Ascending aorta (tissue), 2 donors: ENCODE measurements around the gene REG4. TPM values are rescaled to one million over a fixed set of nuclear protein-coding genes. Genes with fewer than 3 reads are reported as not detected.

ENCODE experiments used
- DNase-seq, 2 donors: peaks; one replicate each; pipeline ENCODE4 v3.0.0-alpha.2; 2019; ENCODE audit warnings: low spot score in 2 of 2
- H3K27ac ChIP-seq, 2 donors: fragments of 200-600 bp; sonication (generic); one replicate each; pipeline ENCODE4 v1.5.1; 2016 to 2017; ENCODE audit warnings: mild to moderate bottlenecking in 1 of 2
- H3K27me3 ChIP-seq: fragments of 200-600 bp; sonication (generic); one replicate; pipeline ENCODE4 v1.5.1; 2017
- H3K36me3 ChIP-seq, 2 donors: fragments of 200-600 bp; sonication (generic); one replicate each; pipeline ENCODE4 v1.5.1; 2016
- H3K4me1 ChIP-seq, 2 donors: fragments of 200-600 bp; sonication (generic); one replicate each; pipeline ENCODE4 v1.5.1; 2016 to 2017; ENCODE audit warnings: mild to moderate bottlenecking in 1 of 2
- H3K4me3 ChIP-seq, 2 donors: fragments of 200-600 bp; sonication (generic); one replicate each; pipeline ENCODE4 v1.5.1; 2016 to 2017; ENCODE audit warnings: mild to moderate bottlenecking in 1 of 2
- H3K9me3 ChIP-seq, 2 donors: fragments of 200-600 bp; sonication (generic); one replicate each; pipeline ENCODE4 v1.5.1; 2016
- intact Hi-C: fragments of 100-400 bp; cut with DNase I; formaldehyde crosslinking; loops from one replicate; pipeline ENCODE4 v1.15.1; 2023
- total RNA-seq: library from RNA; depleted of rRNA; stranded (reverse); fragments of >200 nt; gene quantifications from one replicate; pipeline ENCODE4 v1.1.0, GENCODE V29; 2016
- TF ChIP-seq, protein P1 (sequence below), 3 experiments: fragments of 200-600 bp in 2 of 3; fragments of 450-650 bp in 1 of 3; sonication (generic) in 2 of 3; IDR thresholded peaks; one replicate each; pipeline ENCODE4 v1.5.1; 2016 to 2019; ENCODE audit warnings: antibody characterized with exemption in 3 of 3, mild to moderate bottlenecking in 1 of 3, moderate library complexity in 1 of 3

The REG4 gene
- total RNA-seq, 1 donor from 2014 or later, result not detected

DNA sequence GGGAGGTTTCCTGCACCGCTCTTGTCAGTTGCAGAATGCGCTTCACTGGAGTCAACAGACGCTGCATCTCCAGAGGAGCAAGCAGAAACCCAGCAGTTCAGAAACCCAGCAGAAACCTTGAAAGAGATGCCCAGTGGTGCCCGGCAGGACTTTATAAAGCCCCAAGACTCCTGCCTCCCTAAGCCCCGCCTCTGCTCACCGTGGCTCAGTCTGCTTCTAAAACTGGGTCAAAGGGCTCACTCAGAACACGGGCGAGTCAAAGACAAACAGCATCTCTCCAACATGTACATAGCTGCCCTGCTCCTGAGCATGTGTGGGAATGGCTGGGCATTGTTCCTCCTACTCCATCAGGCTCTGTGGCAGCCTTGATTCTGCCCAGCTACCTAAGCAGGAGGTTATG, 42.5 kb downstream of the REG4 start, which contains the start of gene HMGCS2:
TSS of gene HMGCS2 (minus strand) at position 128 of the 400 bp plus-strand sequence. CDS start at position 67, 61 bp downstream.
- Histone ChIP-seq H3K4me3 (no peak within 1 kb of the TSS), H3K9me3 (no peaks in the 10 kb centered on the region), H3K27me3 (no peaks in the 10 kb centered on the region), H3K4me1 (no peaks in the 10 kb centered on the region), H3K36me3 (no peaks in the 10 kb centered on the region), H3K27ac (no peak within 1 kb of the TSS)
- DNase-seq, result no peak
- TF ChIP-seq, protein P1, sequence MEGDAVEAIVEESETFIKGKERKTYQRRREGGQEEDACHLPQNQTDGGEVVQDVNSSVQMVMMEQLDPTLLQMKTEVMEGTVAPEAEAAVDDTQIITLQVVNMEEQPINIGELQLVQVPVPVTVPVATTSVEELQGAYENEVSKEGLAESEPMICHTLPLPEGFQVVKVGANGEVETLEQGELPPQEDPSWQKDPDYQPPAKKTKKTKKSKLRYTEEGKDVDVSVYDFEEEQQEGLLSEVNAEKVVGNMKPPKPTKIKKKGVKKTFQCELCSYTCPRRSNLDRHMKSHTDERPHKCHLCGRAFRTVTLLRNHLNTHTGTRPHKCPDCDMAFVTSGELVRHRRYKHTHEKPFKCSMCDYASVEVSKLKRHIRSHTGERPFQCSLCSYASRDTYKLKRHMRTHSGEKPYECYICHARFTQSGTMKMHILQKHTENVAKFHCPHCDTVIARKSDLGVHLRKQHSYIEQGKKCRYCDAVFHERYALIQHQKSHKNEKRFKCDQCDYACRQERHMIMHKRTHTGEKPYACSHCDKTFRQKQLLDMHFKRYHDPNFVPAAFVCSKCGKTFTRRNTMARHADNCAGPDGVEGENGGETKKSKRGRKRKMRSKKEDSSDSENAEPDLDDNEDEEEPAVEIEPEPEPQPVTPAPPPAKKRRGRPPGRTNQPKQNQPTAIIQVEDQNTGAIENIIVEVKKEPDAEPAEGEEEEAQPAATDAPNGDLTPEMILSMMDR (IDR thresholded peaks at IDR 0.05), result no peak
- intact Hi-C loops, result no loop called here

DNA sequence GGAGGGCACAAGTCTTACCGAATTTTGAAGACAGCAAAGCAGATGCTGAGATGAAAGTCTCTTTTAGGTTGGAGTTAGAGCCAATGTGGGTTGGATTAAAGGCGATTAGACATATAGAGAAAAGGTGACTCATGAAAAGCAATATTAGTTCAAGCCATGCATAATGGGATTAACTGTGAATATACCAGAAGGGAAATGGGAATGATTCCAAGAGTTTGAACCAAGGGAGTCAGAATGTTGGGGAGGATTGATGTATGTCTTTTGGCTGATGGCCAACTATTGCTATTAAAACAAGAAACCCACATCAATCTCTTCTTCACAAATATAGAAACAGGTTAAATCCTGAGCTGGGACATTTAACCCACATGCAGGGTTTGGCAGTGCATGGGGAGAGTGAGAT, 43.8 kb downstream of the REG4 start:
- TF ChIP-seq, protein P1 (IDR thresholded peaks at IDR 0.05), result no peak
- Histone ChIP-seq H3K36me3 (no peaks in the 10 kb centered on the region), H3K4me3 (no peak overlapping the region), H3K9me3 (no peaks in the 10 kb centered on the region), H3K27me3 (no peaks in the 10 kb centered on the region), H3K4me1 (no peaks in the 10 kb centered on the region), H3K27ac (no peak overlapping the region)
- intact Hi-C loops, result no loop called here
- DNase-seq, result no peak

DNA sequence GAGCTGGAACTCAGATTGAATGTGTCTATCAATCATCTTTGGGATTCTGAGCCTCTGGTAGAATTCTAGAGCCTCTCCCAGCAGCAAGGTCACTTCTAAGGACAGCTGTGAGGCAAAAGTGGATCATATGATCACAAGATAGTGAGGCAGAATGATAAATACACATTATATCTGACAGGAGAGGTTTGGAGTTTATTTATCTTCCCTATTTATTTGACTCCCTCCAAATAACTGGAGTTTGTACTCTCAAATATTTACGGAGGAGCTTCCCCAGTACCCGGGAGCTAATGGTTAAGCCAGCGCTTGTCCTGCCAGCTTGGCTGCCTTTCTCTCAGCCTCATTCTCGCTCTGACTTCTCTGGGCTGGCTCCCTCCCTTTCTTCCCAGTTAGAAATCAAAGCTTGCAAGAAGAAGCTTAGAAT, 44.9 kb downstream of the REG4 start:
- TF ChIP-seq, protein P1 (IDR thresholded peaks at IDR 0.05), result no peak
- H3K27me3 ChIP-seq, result no peaks in the 10 kb centered on the region
- H3K4me3 ChIP-seq, result no peak overlapping the region
- H3K36me3 ChIP-seq, result no peaks in the 10 kb centered on the region
- intact Hi-C loops, result no loop called here
- no peaks in the 10 kb centered on the region for H3K9me3 ChIP-seq
- DNase-seq, result no peak
- H3K4me1 ChIP-seq, result no peaks in the 10 kb centered on the region
- H3K27ac ChIP-seq, result no peak overlapping the region

DNA sequence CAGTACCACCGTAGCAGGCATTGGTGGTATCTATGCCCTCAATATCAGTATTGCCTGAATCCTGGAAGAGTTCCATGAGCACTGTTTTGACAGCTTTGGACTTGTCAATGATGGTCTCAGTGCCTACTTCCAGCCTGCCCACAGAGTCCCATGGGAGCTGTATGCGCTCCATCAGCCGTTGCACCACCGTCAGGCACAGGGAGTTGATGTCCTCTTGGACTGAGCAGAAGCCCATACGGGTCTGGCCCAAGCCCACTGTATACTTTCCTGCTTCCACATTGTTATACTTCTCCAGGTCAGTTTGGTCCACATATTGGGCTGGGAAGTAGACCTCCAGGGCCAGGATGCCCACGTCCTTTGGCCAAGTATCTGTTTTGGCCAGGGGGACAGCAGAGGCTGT, 47.0 kb downstream of the REG4 start:
- intact Hi-C loops, result no loop called here
- TF ChIP-seq, protein P1 (IDR thresholded peaks at IDR 0.05), result no peak
- no peaks in the 10 kb centered on the region for H3K36me3 ChIP-seq
- H3K27ac ChIP-seq, result no peak overlapping the region
- no peak for DNase-seq
- H3K9me3 ChIP-seq, result no peaks in the 10 kb centered on the region
- H3K4me1 ChIP-seq, result no peaks in the 10 kb centered on the region
- no peaks in the 10 kb centered on the region for H3K27me3 ChIP-seq
- H3K4me3 ChIP-seq, result no peak overlapping the region

DNA sequence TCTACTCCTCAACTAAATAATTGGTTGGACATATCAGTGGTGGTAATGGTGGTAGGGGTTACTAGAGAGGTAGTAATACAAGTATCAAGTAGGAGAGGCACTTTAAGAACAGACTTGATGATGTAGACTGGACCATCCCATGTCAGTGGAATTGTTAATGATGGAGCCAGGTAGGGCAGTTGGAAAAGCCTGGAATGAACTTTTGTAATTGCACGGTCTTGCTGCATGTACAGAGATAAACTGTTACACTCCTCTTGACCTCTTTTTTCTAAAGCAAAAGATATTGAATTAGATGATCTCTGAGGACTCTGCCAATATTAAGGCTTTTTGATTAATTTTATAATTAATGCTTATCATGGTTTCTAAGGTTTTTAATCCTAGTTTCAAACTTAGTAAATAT, 48.3 kb downstream of the REG4 start:
- intact Hi-C loops, result no loop called here
- Histone ChIP-seq H3K27me3 (no peaks in the 10 kb centered on the region), H3K4me3 (no peak overlapping the region), H3K4me1 (no peaks in the 10 kb centered on the region), H3K36me3 (no peaks in the 10 kb centered on the region), H3K9me3 (no peaks in the 10 kb centered on the region), H3K27ac (no peak overlapping the region)
- no peak for DNase-seq
- TF ChIP-seq, protein P1 (IDR thresholded peaks at IDR 0.05), result no peak

DNA sequence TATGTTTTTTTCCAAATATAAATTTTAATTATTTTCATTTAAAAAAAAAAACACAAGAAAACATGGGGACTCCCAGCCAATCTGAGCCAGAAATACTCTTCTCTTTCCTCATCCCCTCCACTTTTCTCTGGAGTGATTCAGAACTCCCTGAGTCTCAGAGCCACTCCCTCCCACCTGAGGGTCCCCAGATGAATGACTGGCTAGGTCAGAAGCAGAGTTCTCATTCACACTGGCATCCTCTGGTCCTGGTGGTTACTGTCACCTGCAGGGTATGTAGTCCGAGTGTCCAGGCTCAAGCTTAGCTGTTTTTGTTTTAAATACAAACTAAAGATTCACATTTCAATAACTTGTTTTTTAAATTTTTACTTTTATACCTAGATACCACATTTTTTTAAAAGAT, 48.9 kb downstream of the REG4 start:
- Histone ChIP-seq H3K36me3 (no peaks in the 10 kb centered on the region), H3K27ac (no peak overlapping the region), H3K4me1 (no peaks in the 10 kb centered on the region), H3K9me3 (no peaks in the 10 kb centered on the region), H3K4me3 (no peak overlapping the region), H3K27me3 (no peaks in the 10 kb centered on the region)
- TF ChIP-seq, protein P1 (IDR thresholded peaks at IDR 0.05), result no peak
- intact Hi-C loops, result no loop called here
- no peak for DNase-seq
